HG03135 (cell line): ENCODE measurements around the gene IL22.
A peak's percentile ranks its signal among the peaks of the same experiment; 100 is the strongest.

Experiments used
- ATAC-seq: cut with Tn5 transposase; IDR thresholded peaks from one replicate; pipeline ENCODE4 v1.9.1; 2021; ENCODE audit warnings: mild to moderate bottlenecking, moderate library complexity; ENCODE audit not compliant: unreplicated experiment

IL22 gene

GRCh38 chr12:68264857-68265256, 11.5 kb upstream of the IL22 start:
- no peak for ATAC-seq

- ATAC-seq: no peak
Observed at GRCh38 chr12:68264158-68264855, 10.9 kb upstream of the IL22 start.

DNA sequence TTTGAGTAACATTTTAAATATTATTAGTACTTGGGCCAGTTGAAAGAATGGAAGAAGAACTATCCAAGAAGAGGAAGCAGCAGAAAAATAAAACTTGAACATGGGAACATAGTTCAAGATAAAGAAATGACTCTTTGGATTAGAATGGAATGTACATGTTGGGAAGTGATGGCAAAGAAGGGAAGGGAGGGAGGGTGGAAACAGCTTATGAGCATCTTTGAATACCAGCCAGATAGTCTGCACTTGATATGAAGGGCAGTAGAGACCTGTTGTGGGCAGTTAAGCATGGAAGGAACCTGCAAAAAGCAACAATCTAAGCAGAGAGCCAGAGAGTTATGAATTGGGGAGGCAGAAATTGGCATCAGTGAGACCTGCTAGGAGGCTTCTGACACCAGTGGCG, 10.0 kb upstream of the IL22 start:
- no peak for ATAC-seq

GRCh38 chr12:68261896-68262295, 8.5 kb upstream of the IL22 start:
- ATAC-seq: no peak

DNA sequence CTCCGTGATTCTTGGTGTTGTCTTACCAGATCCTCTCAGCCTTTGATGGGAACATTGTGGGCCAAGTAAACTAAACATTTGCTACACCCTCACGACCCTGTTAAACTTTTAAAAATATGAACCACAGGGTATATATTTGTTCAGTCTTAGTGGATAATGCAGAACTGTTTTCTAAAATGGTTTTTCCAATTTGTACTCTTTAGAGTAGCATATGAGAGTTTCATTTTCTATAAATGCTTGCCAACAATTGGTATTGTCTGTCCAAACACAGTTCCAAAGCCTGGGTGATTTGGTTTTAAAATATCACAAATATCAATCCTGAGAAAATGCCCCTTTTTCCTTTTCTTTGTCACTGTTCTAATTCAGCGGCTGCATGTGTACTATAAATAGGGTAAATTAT, 6.7 kb upstream of the IL22 start:
- ATAC-seq: no peak

DNA sequence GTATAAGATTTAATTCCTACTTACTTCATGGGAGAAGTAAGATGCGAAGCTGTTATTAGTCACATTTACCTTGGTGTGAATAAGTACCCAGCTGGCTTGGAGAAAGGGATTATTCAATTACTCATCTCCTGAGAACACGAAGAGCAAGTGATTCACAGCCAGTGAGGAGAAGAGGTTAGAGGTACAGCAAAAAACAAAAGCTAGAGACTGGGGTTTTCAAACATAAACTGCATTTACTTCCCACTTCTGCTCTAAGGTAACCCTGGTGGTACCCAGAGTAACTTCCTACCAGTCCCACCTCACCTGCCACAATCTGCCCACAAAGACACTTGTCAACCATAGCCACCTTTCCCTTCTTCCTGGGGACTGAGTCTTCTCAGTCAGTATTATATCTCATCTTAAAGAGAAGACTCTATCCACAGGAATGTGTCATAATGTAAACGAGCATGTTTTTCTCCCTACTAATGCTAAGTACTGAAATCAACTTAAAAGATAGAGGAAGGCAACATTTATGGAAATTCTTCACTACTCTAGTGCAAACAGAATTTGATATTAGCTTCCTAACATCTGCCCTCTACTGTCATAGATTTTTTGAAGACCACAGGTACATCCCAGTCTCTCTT, 6.0 kb upstream of the IL22 start:
- ATAC-seq: no peak

GRCh38 chr12:68252077-68252476, 1.3 kb downstream of the IL22 start:
- ATAC-seq: no peak

DNA sequence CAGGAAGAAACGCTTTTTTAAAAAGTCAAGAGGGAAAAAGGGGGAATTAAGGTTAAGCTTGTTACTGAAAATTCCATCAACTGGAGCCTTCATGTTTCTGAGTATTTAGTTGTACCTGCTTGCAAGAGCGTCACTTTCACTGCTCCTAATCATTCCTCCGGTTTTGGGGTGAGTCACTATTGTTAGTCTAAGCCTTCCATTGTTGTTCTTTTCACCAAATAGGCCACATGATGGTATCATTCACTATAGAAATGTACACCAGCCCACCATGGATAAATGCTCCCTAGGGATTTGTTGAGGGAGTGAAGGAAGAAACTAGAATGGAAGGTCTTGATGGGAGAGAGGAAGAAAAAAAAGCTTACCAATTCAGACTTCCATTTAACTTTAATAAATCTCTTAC, 3.0 kb downstream of the IL22 start:
- no peak for ATAC-seq

- ATAC-seq: no peak
Observed at GRCh38 chr12:68247785-68248184, 5.6 kb downstream of the IL22 start.

DNA sequence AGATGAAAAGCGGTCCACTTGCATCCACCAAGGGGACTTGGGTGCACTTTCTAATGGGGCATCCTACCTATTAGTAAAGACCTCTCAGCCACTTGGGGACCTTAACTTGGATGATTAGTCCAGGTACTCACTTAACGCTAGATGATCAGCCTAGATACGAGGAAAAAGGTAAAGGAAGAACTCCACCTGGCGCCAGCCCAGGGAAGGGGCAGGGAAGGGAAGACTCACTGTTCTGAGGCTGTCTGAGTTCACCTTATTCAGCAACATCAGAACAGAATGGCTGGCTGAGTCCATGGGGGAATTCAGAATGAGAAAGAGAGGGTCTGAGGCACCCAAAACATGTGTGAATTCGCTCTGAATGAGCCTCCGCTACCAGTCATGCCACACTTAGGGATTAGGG, 7.1 kb downstream of the IL22 start:
- no peak for ATAC-seq

DNA sequence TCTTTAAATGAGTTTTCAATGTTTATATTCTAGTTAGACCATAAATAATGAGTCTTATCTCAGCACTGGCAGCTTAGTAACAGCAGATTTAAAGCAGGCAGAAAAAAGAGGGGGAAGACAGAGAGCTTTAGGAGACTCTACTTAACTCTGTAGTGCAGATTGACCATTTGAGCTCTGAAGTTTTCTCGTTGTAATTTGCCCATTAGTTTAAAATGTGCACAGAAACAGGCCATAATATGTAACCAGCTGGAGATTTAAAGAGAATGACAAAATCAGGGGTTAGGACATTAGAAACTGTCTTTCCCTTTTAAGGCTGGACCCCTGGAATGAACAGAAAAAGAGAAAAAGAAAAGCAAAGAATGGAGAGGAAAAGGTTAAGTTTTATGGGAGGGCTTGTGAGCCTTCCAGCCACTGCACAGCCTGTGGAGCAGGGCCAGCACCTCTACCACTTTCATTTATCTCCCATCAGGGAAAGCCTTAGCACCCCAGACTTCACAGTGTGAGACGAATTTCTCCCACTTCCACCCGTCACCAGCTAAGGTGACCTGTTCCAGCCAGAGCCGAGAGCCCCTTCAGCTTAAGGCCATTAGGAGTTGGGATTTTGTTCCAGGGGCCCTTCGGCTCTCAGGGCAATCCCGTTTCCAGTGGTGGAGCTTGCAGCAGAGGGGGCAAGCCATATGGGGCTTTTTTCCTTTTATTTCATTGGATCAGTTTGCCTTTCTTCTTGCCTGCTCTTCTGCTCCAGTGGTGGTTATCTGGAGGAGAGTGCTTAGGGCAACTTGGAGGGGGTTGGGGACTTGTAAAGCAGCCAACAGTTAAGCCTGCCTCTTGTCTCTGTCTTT, 8.0 kb downstream of the IL22 start:
- ATAC-seq: no peak

DNA sequence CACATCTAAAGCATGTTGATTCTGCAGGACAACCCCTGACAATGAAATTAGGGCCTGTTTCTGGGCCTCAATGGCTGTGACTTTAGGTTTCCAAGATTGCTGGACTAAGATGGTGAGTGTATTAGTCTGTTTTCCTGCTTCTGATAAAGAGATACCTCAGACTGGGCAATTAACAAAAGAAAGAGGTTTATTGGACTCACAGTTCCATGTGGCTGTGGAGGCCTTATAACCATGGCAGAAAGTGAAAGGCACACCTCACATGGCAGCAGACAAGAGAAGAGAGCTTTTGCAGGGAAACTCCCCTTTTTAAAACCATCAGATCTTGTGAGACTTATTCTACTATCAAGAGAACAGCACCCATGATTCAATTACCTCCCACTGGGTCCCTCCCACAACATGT, 10.6 kb downstream of the IL22 start:
- no peak for ATAC-seq

- ATAC-seq: peak; percentile 96
Observed at GRCh38 chr12:68240975-68241374, 12.4 kb downstream of the IL22 start.

- ATAC-seq: no peak
Observed at GRCh38 chr12:68240079-68240478, 13.3 kb downstream of the IL22 start.

- ATAC-seq: no peak
Observed at GRCh38 chr12:68239309-68239982, 14.0 kb downstream of the IL22 start.

DNA sequence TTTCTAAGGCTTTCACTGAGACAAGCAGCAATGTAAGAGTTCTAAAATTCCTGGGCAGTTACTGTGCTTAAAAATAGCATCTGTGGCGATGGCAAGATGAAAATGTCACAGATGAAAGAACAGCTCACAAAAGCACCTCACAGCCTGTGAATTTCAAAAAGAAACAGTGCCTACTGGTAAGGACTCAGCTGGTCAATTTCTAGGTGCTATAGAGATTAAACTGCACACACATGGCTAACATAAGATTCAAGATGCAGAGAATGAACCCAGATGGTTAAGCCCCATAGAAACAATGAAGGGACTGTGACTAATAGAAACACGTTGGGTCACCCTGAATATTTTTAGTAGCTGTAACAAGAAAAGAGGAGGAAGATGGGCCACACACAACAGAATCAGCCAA, 15.8 kb downstream of the IL22 start:
- ATAC-seq: no peak

- ATAC-seq: no peak
Observed at GRCh38 chr12:68237078-68237477, 16.3 kb downstream of the IL22 start.

- ATAC-seq: peak; percentile 60
Observed at GRCh38 chr12:68236421-68237059, 16.9 kb downstream of the IL22 start.

GRCh38 chr12:68235576-68235975, 17.8 kb downstream of the IL22 start:
- ATAC-seq: no peak

DNA sequence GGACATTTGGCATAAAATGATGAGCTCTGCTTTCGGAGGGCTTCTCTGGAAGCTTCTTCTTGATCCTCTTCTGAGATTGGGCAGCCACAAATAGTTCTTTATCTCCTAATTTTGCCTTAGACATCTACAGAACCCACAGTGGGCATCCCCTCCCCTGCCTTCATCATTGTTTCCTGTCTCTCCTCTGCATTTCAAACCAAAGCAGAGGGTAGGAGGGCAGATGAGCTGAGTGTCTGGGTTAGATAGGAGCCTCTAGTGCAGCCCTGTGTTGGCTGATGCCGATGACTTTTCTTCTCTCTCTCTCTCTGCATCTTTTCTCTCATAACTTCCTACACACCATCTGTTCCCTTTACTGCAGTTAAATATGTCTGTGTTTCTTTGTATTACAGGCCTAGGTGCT, 19.3 kb downstream of the IL22 start:
- ATAC-seq: no peak

GRCh38 chr12:68233498-68233897, 19.9 kb downstream of the IL22 start:
- ATAC-seq: no peak
